ENCODE measurements around the gene SPPL2C. TPM values are rescaled to one million over a fixed set of nuclear protein-coding genes. Genes with fewer than 3 reads are reported as not detected.

SPPL2C gene
- total RNA-seq, 5 donors from 2014 or later (not counting 1 experiment from before 2014, with no cell fraction given): not detected

DNA sequence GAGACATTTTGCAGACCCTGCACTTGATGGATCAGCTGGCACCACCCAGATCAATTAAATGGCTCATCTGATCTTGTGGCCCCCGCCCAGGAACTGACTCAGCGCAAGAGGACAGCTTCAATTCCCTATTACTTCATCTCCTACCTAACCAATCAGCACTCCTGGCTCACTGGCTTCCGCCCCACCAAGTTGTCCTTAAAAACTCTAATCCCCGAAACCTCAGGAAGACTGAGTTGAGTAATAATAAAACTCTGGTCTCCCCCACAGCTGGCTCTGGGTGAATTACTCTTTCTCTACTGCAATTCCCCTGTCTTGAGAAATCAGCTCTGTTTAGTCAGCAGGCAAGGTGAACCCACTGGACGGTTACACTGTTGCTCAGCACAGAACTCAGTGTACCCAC, 23.6 kb downstream of the SPPL2C start:
- Mint-ChIP-seq H3K27me3 (peaks cover 21 to 24% of the 10 kb centered on the region in 2 donors), H3K4me3 (no peak overlapping the region), H3K27ac (no peak overlapping the region), H3K9me3 (no peaks in the 10 kb centered on the region), H3K4me1 (peaks cover 3 to 16% (median 13%) of the 10 kb centered on the region in 3 donors), H3K36me3 (no peaks in the 10 kb centered on the region)
- ATAC-seq (replicated peaks in 1 of 4) (no peak), DNase-seq (no peak)
- WGBS (ENCODE audit: insufficient coverage): 76% methylated on average over 5 of the region's 5 CpGs
- H3K4me3 ChIP-seq (ENCODE audit: control insufficient read depth in 1 of 2, extremely low read depth in 1 of 2, low read length in 1 of 2): no peak overlapping the region
- H3K4me1 ChIP-seq (ENCODE audit: control insufficient read depth in 1 of 2, extremely low read depth in 1 of 2, insufficient read depth in 2 of 2, low read length in 2 of 2): no peaks in the 10 kb centered on the region
- H3K27me3 ChIP-seq (replicated peaks in 1 of 2; ENCODE audit: control insufficient read depth in 2 of 2, extremely low read depth in 1 of 2, insufficient read depth in 2 of 2, low read length in 1 of 2): peaks cover 0 to 18% of the 10 kb centered on the region in 2 experiments
- CTCF ChIA-PET: no interaction called here
- no peaks in the 10 kb centered on the region for H3K36me3 ChIP-seq (ENCODE audit: control insufficient read depth in 2 of 2, extremely low read depth in 1 of 2, insufficient read depth in 1 of 2, low read length in 1 of 2)
- H3K9me3 ChIP-seq: no peaks in the 10 kb centered on the region
- no peak overlapping the region for H3K27ac ChIP-seq (ENCODE audit: low read length)
- POLR2A ChIA-PET: no interaction called here

DNA sequence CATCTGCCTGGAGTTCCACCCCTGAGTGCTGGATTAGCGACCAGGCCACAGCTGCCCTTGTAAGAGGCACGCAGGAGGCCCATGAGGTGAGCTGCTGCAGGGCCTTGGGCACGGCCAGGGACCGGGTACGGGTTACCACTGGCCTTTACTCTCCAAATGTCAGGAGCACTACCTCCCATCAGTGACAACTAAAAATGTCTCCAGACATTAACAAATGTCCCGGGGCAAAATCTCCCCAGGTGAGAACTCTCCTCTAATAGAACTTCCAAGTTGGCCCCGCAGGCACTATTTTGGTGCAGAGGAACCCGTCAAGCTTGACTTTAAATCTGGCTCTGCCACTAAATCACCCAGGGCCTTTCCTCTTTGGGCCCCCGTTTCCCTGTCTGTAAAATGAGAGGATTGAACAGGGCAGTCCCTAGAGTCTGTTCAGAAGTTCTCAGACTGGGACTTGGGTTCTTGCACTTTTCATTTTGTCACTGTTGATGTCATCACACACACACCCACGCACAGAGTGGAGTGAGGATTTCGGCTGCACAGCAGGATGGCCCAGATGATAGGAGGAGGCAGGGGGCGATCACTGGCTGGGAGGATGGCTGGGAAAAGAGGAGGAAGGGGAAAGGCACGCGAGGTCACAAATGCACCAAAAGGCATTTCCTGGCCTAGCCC, 25.1 kb downstream of the SPPL2C start:
- Histone ChIP-seq H3K27me3 (replicated peaks in 1 of 2; ENCODE audit: control insufficient read depth in 2 of 2, extremely low read depth in 1 of 2, insufficient read depth in 2 of 2, low read length in 1 of 2) (peaks cover 0 to 8% of the 10 kb centered on the region in 2 experiments), H3K4me3 (ENCODE audit: control insufficient read depth in 1 of 2, extremely low read depth in 1 of 2, low read length in 1 of 2) (no peak overlapping the region), H3K36me3 (ENCODE audit: control insufficient read depth in 2 of 2, extremely low read depth in 1 of 2, insufficient read depth in 1 of 2, low read length in 1 of 2) (no peaks in the 10 kb centered on the region), H3K4me1 (ENCODE audit: control insufficient read depth in 1 of 2, extremely low read depth in 1 of 2, insufficient read depth in 2 of 2, low read length in 2 of 2) (peaks cover 0 to 4% of the 10 kb centered on the region in 2 experiments), H3K9me3 (no peaks in the 10 kb centered on the region), H3K27ac (ENCODE audit: low read length) (no peak overlapping the region)
- CTCF ChIA-PET: no interaction called here
- H3K4me1 Mint-ChIP-seq: peaks cover 6 to 13% (median 9%) of the 10 kb centered on the region in 3 donors
- no peaks in the 10 kb centered on the region for H3K9me3 Mint-ChIP-seq
- 98% methylated on average over 6 of the region's 14 CpGs for WGBS (ENCODE audit: insufficient coverage)
- DNase-seq (no peak), ATAC-seq (replicated peaks in 1 of 4) (no peak)
- H3K27me3 Mint-ChIP-seq: peaks cover 12 to 15% of the 10 kb centered on the region in 2 donors
- no peaks in the 10 kb centered on the region for H3K36me3 Mint-ChIP-seq
- no peak overlapping the region for H3K27ac Mint-ChIP-seq
- H3K4me3 Mint-ChIP-seq: no peak overlapping the region
- POLR2A ChIA-PET: no interaction called here

DNA sequence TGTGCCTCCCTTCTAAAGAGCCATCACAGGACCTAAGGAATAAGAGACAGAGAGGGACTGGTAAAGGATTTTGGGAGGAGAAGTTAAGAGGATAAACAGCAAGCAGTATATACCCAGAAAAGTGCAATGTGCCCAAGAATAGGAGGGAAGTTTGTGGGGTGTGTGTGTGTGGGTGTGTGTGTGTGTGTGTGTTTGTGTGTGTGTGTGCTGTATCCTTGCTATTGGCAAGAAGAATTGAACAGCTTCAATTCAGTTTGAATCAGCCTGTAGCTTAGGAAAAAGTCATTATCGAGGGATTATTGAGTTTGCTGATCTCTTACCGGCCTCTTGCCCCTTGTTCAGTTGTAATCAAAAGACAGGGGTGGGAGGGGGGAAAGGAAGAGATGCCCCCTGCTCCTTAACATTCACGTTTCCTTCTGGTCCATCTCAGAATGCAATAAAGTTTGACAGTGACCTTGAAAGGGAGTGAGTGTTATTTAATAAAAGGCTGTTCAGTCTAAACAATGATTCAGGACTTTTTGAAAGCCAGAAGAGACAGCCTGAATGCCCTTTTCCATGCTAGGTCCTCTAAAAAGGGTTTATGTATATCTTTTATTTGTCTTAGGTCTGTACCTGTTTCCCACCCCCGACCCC, 25.8 kb downstream of the SPPL2C start:
- Histone ChIP-seq H3K27ac (ENCODE audit: low read length) (no peak overlapping the region), H3K4me3 (ENCODE audit: control insufficient read depth in 1 of 2, extremely low read depth in 1 of 2, low read length in 1 of 2) (no peak overlapping the region), H3K27me3 (replicated peaks in 1 of 2; ENCODE audit: control insufficient read depth in 2 of 2, extremely low read depth in 1 of 2, insufficient read depth in 2 of 2, low read length in 1 of 2) (peaks cover 0 to 7% of the 10 kb centered on the region in 2 experiments), H3K36me3 (ENCODE audit: control insufficient read depth in 2 of 2, extremely low read depth in 1 of 2, insufficient read depth in 1 of 2, low read length in 1 of 2) (no peaks in the 10 kb centered on the region), H3K4me1 (ENCODE audit: control insufficient read depth in 1 of 2, extremely low read depth in 1 of 2, insufficient read depth in 2 of 2, low read length in 2 of 2) (peaks cover 0 to 4% of the 10 kb centered on the region in 2 experiments), H3K9me3 (no peaks in the 10 kb centered on the region)
- H3K27me3 Mint-ChIP-seq: peaks cover 6 to 9% of the 10 kb centered on the region in 2 donors
- ATAC-seq (replicated peaks in 1 of 4) (no peak), DNase-seq (no peak)
- H3K4me1 Mint-ChIP-seq: peaks cover 5 to 12% (median 9%) of the 10 kb centered on the region in 3 donors
- H3K36me3 Mint-ChIP-seq: no peaks in the 10 kb centered on the region
- ChIA-PET POLR2A (no interaction called here), CTCF (no interaction called here)
- H3K27ac Mint-ChIP-seq: no peak overlapping the region
- no peaks in the 10 kb centered on the region for H3K9me3 Mint-ChIP-seq
- WGBS (ENCODE audit: insufficient coverage): 93% methylated on average over 2 of the region's 4 CpGs
- no peak overlapping the region for H3K4me3 Mint-ChIP-seq

DNA sequence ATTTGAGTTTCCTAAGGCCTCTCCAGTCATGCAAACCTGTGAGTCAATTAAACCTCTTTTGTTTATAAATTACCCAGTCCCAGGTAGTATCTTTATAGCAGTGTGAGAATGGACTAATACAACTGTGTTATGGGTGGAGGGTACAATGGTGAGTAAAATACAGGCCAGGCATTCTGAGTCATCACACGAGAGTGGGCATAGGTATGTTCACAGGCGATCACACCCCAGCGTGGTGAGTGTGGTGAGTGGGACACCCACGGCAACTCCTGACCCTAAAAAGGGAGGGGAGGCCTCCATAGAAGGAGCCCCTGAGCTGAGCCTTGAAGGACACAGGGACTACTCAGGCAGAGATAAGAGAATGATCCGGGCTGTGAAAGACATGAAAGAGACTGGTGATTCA, 27.0 kb downstream of the SPPL2C start:
- no peak for DNase-seq
- Histone ChIP-seq H3K27me3 (replicated peaks in 1 of 2; ENCODE audit: control insufficient read depth in 2 of 2, extremely low read depth in 1 of 2, insufficient read depth in 2 of 2, low read length in 1 of 2) (peaks cover 0 to 7% of the 10 kb centered on the region in 2 experiments), H3K36me3 (ENCODE audit: control insufficient read depth in 2 of 2, extremely low read depth in 1 of 2, insufficient read depth in 1 of 2, low read length in 1 of 2) (no peaks in the 10 kb centered on the region), H3K4me1 (ENCODE audit: control insufficient read depth in 1 of 2, extremely low read depth in 1 of 2, insufficient read depth in 2 of 2, low read length in 2 of 2) (peaks cover 0 to 4% of the 10 kb centered on the region in 2 experiments), H3K9me3 (no peaks in the 10 kb centered on the region), H3K27ac (ENCODE audit: low read length) (no peak overlapping the region), H3K4me3 (ENCODE audit: control insufficient read depth in 1 of 2, extremely low read depth in 1 of 2, low read length in 1 of 2) (no peak overlapping the region)
- Mint-ChIP-seq H3K27ac (no peak overlapping the region), H3K36me3 (no peaks in the 10 kb centered on the region), H3K4me1 (peaks cover 5 to 12% (median 9%) of the 10 kb centered on the region in 3 donors), H3K9me3 (no peaks in the 10 kb centered on the region), H3K27me3 (peaks cover 0 to 3% of the 10 kb centered on the region in 2 donors), H3K4me3 (no peak overlapping the region)
- WGBS (ENCODE audit: insufficient coverage): 60% methylated on average over 4 of the region's 5 CpGs
- ChIA-PET POLR2A (no interaction called here), CTCF (no interaction called here)
- ATAC-seq (replicated peaks in 1 of 4): no peak

DNA sequence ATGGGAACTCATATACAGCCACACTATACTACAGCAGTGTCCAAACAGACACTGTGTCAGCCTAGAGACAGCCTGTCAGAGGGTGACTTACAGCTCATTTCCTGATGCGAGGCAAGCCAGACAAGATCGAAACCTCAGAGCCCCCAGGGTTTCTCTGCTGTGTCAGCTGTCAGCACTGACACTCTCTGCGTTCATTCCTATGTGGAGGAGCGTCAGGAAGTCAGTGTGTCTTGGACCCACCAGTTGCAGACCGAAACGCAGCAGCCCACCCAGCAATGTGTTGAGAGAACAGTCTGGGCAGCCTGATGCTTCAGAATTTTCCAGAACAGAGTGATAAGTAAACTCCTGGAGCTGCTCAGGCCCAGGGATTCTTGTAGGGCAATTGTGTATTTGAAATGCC, 29.0 kb downstream of the SPPL2C start:
- peak in 7 of 35 experiments; percentile 9 to 52 (median 17) for DNase-seq
- Histone ChIP-seq H3K4me3 (ENCODE audit: control insufficient read depth in 1 of 2, extremely low read depth in 1 of 2, low read length in 1 of 2) (no peak overlapping the region), H3K4me1 (ENCODE audit: control insufficient read depth in 1 of 2, extremely low read depth in 1 of 2, insufficient read depth in 2 of 2, low read length in 2 of 2) (peaks cover 0 to 4% of the 10 kb centered on the region in 2 experiments), H3K9me3 (no peaks in the 10 kb centered on the region), H3K36me3 (ENCODE audit: control insufficient read depth in 2 of 2, extremely low read depth in 1 of 2, insufficient read depth in 1 of 2, low read length in 1 of 2) (no peaks in the 10 kb centered on the region), H3K27me3 (replicated peaks in 1 of 2; ENCODE audit: control insufficient read depth in 2 of 2, extremely low read depth in 1 of 2, insufficient read depth in 2 of 2, low read length in 1 of 2) (peaks cover 0 to 3% of the 10 kb centered on the region in 2 experiments), H3K27ac (ENCODE audit: low read length) (peak overlapping the region; percentile 47)
- Mint-ChIP-seq H3K9me3 (peaks cover 0 to 4% (median 3%) of the 10 kb centered on the region in 3 donors), H3K27me3 (no peaks in the 10 kb centered on the region), H3K4me3 (peak overlapping the region; percentile 10 to 64 (median 59)), H3K36me3 (no peaks in the 10 kb centered on the region), H3K4me1 (peaks cover 5 to 12% (median 9%) of the 10 kb centered on the region in 3 donors), H3K27ac (peak overlapping the region; percentile 88)
- CTCF ChIA-PET: no interaction called here
- 0% methylated on average over 6 of the region's 6 CpGs for WGBS (ENCODE audit: insufficient coverage)
- POLR2A ChIA-PET: interaction anchor here in 1 of 2 donors (0.5 to 0.7 kb wide), 2 partner anchors 19 to 1459 kb away, joined by 5 to 12 read pairs; no protein-coding TSS in a partner anchor
- peak; percentile 80 to 92 (median 88) for ATAC-seq (replicated peaks in 1 of 4)

DNA sequence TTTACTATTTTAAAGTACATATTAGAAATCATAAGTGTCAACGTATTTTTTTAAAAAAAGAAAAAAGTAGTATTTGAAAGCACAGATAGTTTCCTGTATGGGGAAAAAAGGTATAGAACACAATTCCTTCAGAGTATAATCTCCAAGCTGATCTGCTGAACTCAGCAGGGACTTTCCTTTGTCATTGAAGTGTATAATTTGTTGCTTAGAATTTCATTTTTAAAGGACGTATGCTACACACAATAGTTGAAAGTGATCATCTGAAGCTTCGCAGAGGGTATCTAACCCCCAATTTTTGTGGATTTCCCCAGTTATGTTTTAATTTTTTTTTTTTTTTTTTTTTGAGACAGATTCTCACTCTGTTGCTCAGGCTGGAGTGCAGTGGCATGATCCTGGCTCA, 29.5 kb downstream of the SPPL2C start:
- H3K9me3 Mint-ChIP-seq: peaks cover 0 to 4% (median 3%) of the 10 kb centered on the region in 3 donors
- CTCF ChIA-PET: no interaction called here
- ATAC-seq (replicated peaks in 1 of 4) (peak in 3 of 4 experiments; percentile 27 to 83 (median 47)), DNase-seq (peak in 1 of 35 experiments; percentile 58)
- no peaks in the 10 kb centered on the region for H3K36me3 Mint-ChIP-seq
- H3K4me3 ChIP-seq (ENCODE audit: control insufficient read depth in 1 of 2, extremely low read depth in 1 of 2, low read length in 1 of 2): no peak overlapping the region
- no peak overlapping the region for H3K4me3 Mint-ChIP-seq
- peaks cover 5 to 12% (median 9%) of the 10 kb centered on the region in 3 donors for H3K4me1 Mint-ChIP-seq
- no peaks in the 10 kb centered on the region for H3K9me3 ChIP-seq
- peak overlapping the region in 1 of 2 donors; percentile 88 for H3K27ac Mint-ChIP-seq
- H3K27ac ChIP-seq (ENCODE audit: low read length): peak overlapping the region; percentile 47
- H3K4me1 ChIP-seq (ENCODE audit: control insufficient read depth in 1 of 2, extremely low read depth in 1 of 2, insufficient read depth in 2 of 2, low read length in 2 of 2): peaks cover 0 to 4% of the 10 kb centered on the region in 2 experiments
- no peaks in the 10 kb centered on the region for H3K27me3 Mint-ChIP-seq
- H3K36me3 ChIP-seq (ENCODE audit: control insufficient read depth in 2 of 2, extremely low read depth in 1 of 2, insufficient read depth in 1 of 2, low read length in 1 of 2): no peaks in the 10 kb centered on the region
- WGBS (ENCODE audit: insufficient coverage): no CpG with 5 or more reads among the region's 3 CpGs
- peaks cover 0 to 3% of the 10 kb centered on the region in 2 experiments for H3K27me3 ChIP-seq (replicated peaks in 1 of 2; ENCODE audit: control insufficient read depth in 2 of 2, extremely low read depth in 1 of 2, insufficient read depth in 2 of 2, low read length in 1 of 2)
- POLR2A ChIA-PET: interaction anchor here in 1 of 2 donors (0.5 to 0.7 kb wide), 2 partner anchors 19 to 1459 kb away, joined by 5 to 12 read pairs; no protein-coding TSS in a partner anchor
